GM12878 (cell line): Measurements from ENCODE around the gene UBA7. TPM values are rescaled to one million over a fixed set of nuclear protein-coding genes. Genes with fewer than 3 reads are reported as not detected.

Experiments
- ATAC-seq: fragments of 200-7000 bp; cut with Tn5 transposase; 3 replicates; pipeline ENCODE4 v1.9.1; 2020; ENCODE audit warnings: mild to moderate bottlenecking, moderate library complexity
- BruUV-seq: library from RNA; stranded (reverse); fragments of 400-500 nt; replicated peaks from 2 replicates; lab custom pipeline; 2021; lab: Mats Ljungman, UMichigan
- CTCF ChIA-PET: fragments of 300-600 bp; sonication (Branson Sonifier 250); formaldehyde crosslinking; extraction: SDS; loops from one replicate; lab custom pipeline; 2021; ENCODE audit warnings: inconsistent platforms; lab: Yijun Ruan, JAX
- POLR2A ChIA-PET: fragments of 350-600 bp; formaldehyde crosslinking; extraction: SDS; loops from one replicate; lab custom pipeline; 2021; ENCODE audit warnings: inconsistent platforms; lab: Charles Lee
- RAD21 ChIA-PET: fragments of 300-600 bp; sonication (Branson Sonifier 250); formaldehyde crosslinking; loops from one replicate; lab custom pipeline; 2023; ENCODE audit warnings: antibody characterized with exemption; ENCODE audit not compliant: unreplicated experiment; lab: Charles Lee
- SMC1A ChIA-PET: fragments of 300-600 bp; sonication (Branson Sonifier 250); formaldehyde crosslinking; loops from one replicate; lab custom pipeline; 2023; ENCODE audit not compliant: unreplicated experiment, uncharacterized antibody; lab: Charles Lee
- DNase-seq: peaks from one replicate; pipeline ENCODE4 v3.0.0-alpha.2; 2011; ENCODE audit warnings: low read depth, low spot score
- FAIRE-seq: peaks from 3 replicates; lab custom pipeline; 2011; peaks lifted over from hg19 to GRCh38; lab: Jason Lieb, UNC
- H2AFZ ChIP-seq: 2 replicates; pipeline ENCODE4 v1.6.0; 2011; ENCODE audit warnings: low read depth, low read length, control low read depth; ENCODE audit not compliant: control insufficient read depth
- H3K27ac ChIP-seq: 2 replicates; pipeline ENCODE4 v1.5.1; 2011; ENCODE audit warnings: control low read depth; ENCODE audit not compliant: control insufficient read depth, insufficient read depth
- H3K27me3 ChIP-seq, 2 experiments: replicated peaks in 1 of 2; 2 replicates each; pipeline versions ENCODE4 v1.6.0 to v1.6.1; 2011; ENCODE audit warnings: low read length in 1 of 2; ENCODE audit not compliant: control insufficient read depth in 2 of 2, insufficient read depth in 2 of 2
- H3K36me3 ChIP-seq, 2 experiments: 2 replicates each; pipeline ENCODE4 v1.5.1; 2011; ENCODE audit warnings: low read length in 1 of 2; ENCODE audit not compliant: control insufficient read depth in 2 of 2, insufficient read depth in 2 of 2
- H3K4me1 ChIP-seq: 2 replicates; pipeline ENCODE4 v1.6.1; 2011; ENCODE audit warnings: mild to moderate bottlenecking, low read length, moderate library complexity, mixed read lengths; ENCODE audit not compliant: control insufficient read depth, insufficient read depth
- H3K4me2 ChIP-seq: 2 replicates; pipeline ENCODE4 v1.6.0; 2011; ENCODE audit warnings: control low read depth; ENCODE audit not compliant: control insufficient read depth, insufficient read depth
- H3K4me3 ChIP-seq: fragments of 200-600 bp; sonication (generic); 2 replicates; pipeline ENCODE4 v1.5.1; 2016
- H3K79me2 ChIP-seq: 2 replicates; pipeline ENCODE4 v1.6.0; 2011; ENCODE audit warnings: low read length; ENCODE audit not compliant: control insufficient read depth, insufficient read depth
- H3K9ac ChIP-seq: 2 replicates; pipeline ENCODE4 v1.8.0; 2011; ENCODE audit warnings: low read length, control low read depth, mixed read lengths; ENCODE audit not compliant: control insufficient read depth, insufficient read depth
- H3K9me3 ChIP-seq: replicated peaks from 3 replicates; pipeline ENCODE4 v1.5.1; 2011; ENCODE audit warnings: mild to moderate bottlenecking, low read length; ENCODE audit not compliant: control insufficient read depth, insufficient read depth
- H4K20me1 ChIP-seq: 2 replicates; pipeline ENCODE4 v1.6.0; 2011; ENCODE audit not compliant: control insufficient read depth, insufficient read depth
- BRCA1 ChIP-seq: IDR thresholded peaks from 2 replicates; pipeline ENCODE4 v1.6.1; 2011; ENCODE audit warnings: low read depth, low read length, improper control_type of control experiment
- CHD2 ChIP-seq: IDR thresholded peaks from 2 replicates; pipeline ENCODE4 v1.6.1; 2011; ENCODE audit warnings: low read depth, low read length, improper control_type of control experiment, borderline replicate concordance
- HDAC2 ChIP-seq: fragments of 200-600 bp; sonication (generic); IDR thresholded peaks from 2 replicates; pipeline ENCODE4 v1.6.1; 2017
- IKZF2 ChIP-seq, 2 experiments: fragments of 450-650 bp; IDR thresholded peaks; 2 replicates each; pipeline ENCODE4 v1.6.1; 2017; ENCODE audit warnings: mild to moderate bottlenecking in 2 of 2, moderate library complexity in 2 of 2
- MEF2A ChIP-seq: IDR thresholded peaks from 2 replicates; pipeline ENCODE4 v1.6.1; 2011; ENCODE audit warnings: low read depth, mild to moderate bottlenecking, low read length, moderate library complexity; ENCODE audit not compliant: insufficient read depth
- MTA2 ChIP-seq: fragments of 450-650 bp; IDR thresholded peaks from 2 replicates; pipeline ENCODE4 v1.6.1; 2016; ENCODE audit warnings: low read depth, mild to moderate bottlenecking, moderate library complexity
- NBN ChIP-seq: fragments of 450-650 bp; IDR thresholded peaks from 2 replicates; pipeline ENCODE4 v1.6.1; 2016
- POU2F2 ChIP-seq: IDR thresholded peaks from 3 replicates; pipeline ENCODE4 v1.6.1; 2011; ENCODE audit warnings: low read depth, mild to moderate bottlenecking, low read length, borderline replicate concordance
- REST ChIP-seq: IDR thresholded peaks from 2 replicates; pipeline ENCODE4 v1.6.1; 2012; ENCODE audit warnings: mild to moderate bottlenecking, low read depth, low read length
- RUNX3 ChIP-seq: IDR thresholded peaks from 2 replicates; pipeline ENCODE4 v1.6.1; 2012; ENCODE audit warnings: low read length, inconsistent platforms
- SP1 ChIP-seq: IDR thresholded peaks from one replicate; pipeline ENCODE4 v1.6.1; 2011; ENCODE audit warnings: low read depth, low read length
- SREBF1 ChIP-seq: IDR thresholded peaks from 2 replicates; pipeline ENCODE4 v1.6.1; 2012; ENCODE audit warnings: mild to moderate bottlenecking, low read length
- SREBF2 ChIP-seq: IDR thresholded peaks from 2 replicates; pipeline ENCODE4 v1.6.1; 2012; ENCODE audit warnings: mild to moderate bottlenecking, low read length
- STAT1 ChIP-seq: fragments of 450-650 bp; conservative IDR thresholded peaks from 2 replicates; pipeline ENCODE4 v1.6.1; 2014; ENCODE audit warnings: antibody characterized with exemption, mild to moderate bottlenecking
- STAT3 ChIP-seq: IDR thresholded peaks from 2 replicates; pipeline ENCODE4 v1.6.1; 2011; ENCODE audit warnings: low read depth, low read length, improper control_type of control experiment
- TCF3 ChIP-seq: IDR thresholded peaks from 2 replicates; pipeline ENCODE4 v1.6.1; 2012; ENCODE audit warnings: low read depth, mild to moderate bottlenecking, low read length, borderline replicate concordance; ENCODE audit not compliant: insufficient read depth
- WGBS: methylation state at CpG from one replicate; pipeline ENCODE4 v1.1.6; 2016; ENCODE audit warnings: low lambda C conversion rate; ENCODE audit not compliant: insufficient replicate concordance, insufficient coverage; ENCODE audit errors: missing lambda C conversion rate; 5-methylcytosine and 5-hydroxymethylcytosine counted together
- in situ Hi-C: fragments of 300-500 bp; cut with MboI; formaldehyde crosslinking; loops from 9 replicates; pipeline ENCODE4 v1.14.3; 2018; ENCODE audit warnings: mixed read lengths
- intact Hi-C: fragments of 100-400 bp; cut with micrococcal nuclease; formaldehyde crosslinking; loops from one replicate; pipeline ENCODE4 v1.14.2; 2022; ENCODE audit not compliant: unreplicated experiment
- polyA plus RNA-seq, 11 experiments: library from polyadenylated mRNA; depleted of rRNA in 4 of 11; unstranded in 6 of 11; stranded (reverse) in 5 of 11; fragments of >200 nt; fragmentation: Nextera tagmentation in 4 of 11; fragmentation: Illumina TruSeq in 1 of 11; extraction: Ambion mirVana in 4 of 11; extraction: Trizol in 1 of 11; gene quantifications; 1 replicate in 1 of 11; 2 replicates in 10 of 11; pipeline versions ENCODE4 v1.2.1 to v1.2.3, GENCODE V29; 2011 to 2016; ENCODE audit warnings: inconsistent platforms in 2 of 11, missing spikeins in 2 of 11, low read depth in 1 of 11
- total RNA-seq, 4 experiments: library from RNA; depleted of rRNA in 3 of 4; stranded (reverse); fragments of >200 nt in 3 of 4; fragmentation: Illumina TruSeq in 1 of 4; extraction: Trizol in 1 of 4; gene quantifications; 2 replicates each; pipeline versions ENCODE4 v1.2.1 to v1.2.3, GENCODE V29; 2013 to 2021

UBA7 gene
- total and polyA plus RNA-seq, 10 of the 15 experiments (the other 5 are each of a cell fraction or from before 2014, with no cell fraction given), result 11.8 to 116 (median 46.7) TPM

- ChIA-PET CTCF (interaction anchor here (3.1 kb wide), 1 partner anchor 67 kb away, joined by 9 read pairs; no protein-coding TSS in a partner anchor), POLR2A (interaction anchor here (0.6 kb wide), 1 partner anchor 17 kb away, joined by 5 read pairs; no protein-coding TSS in a partner anchor), RAD21 (interaction anchor here (0.6 kb wide), 1 partner anchor 32 kb away, joined by 3 read pairs; the partner anchor contains the start of gene INKA1), SMC1A (interaction anchor here (0.9 to 1.7 kb wide), 3 partner anchors 8 to 17 kb away, joined by 3 to 5 read pairs (median 4); no protein-coding TSS in a partner anchor)
- in situ Hi-C loops, result no loop called here
- no peaks in the 10 kb centered on the region for H3K9me3 ChIP-seq
- H3K4me3 ChIP-seq, result no peak overlapping the region
- 13% methylated on average over 1 of the region's 1 CpG for WGBS
- intact Hi-C loops, result no loop called here
- H3K36me3 ChIP-seq, result no peaks in the 10 kb centered on the region
- H3K79me2 ChIP-seq, result peaks cover 10% of the 10 kb centered on the region; the same call in 1 of the 2 replicates
- no peaks in the 10 kb centered on the region for H3K4me1 ChIP-seq
- DNase-seq (no peak), FAIRE-seq (peak; percentile 62), ATAC-seq (no peak)
- BruUV-seq, result no TSS peak
- H3K27me3 ChIP-seq, result no peaks in the 10 kb centered on the region
- H3K4me2 ChIP-seq, result no peak overlapping the region
- H3K27ac ChIP-seq, result no peak overlapping the region
- H2AFZ ChIP-seq, result no peak overlapping the region
- TF ChIP-seq STAT3 (no peak), IKZF2 (IDR thresholded peaks at IDR 0.05) (no peak), RUNX3 (peak; percentile 72), MEF2A (peak; percentile 68; the same call in 1 of the 2 replicates), MTA2 (no peak)
- H4K20me1 ChIP-seq, result peaks cover 4% of the 10 kb centered on the region
- no peak overlapping the region for H3K9ac ChIP-seq
These were observed 42.3 kb downstream of the UBA7 start for GRCh38 chr3:49771340-49771938.

- intact Hi-C loops, result no loop called here
- BruUV-seq, result no TSS peak
- in situ Hi-C loops, result no loop called here
- H2AFZ ChIP-seq, result no peak overlapping the region
- no peak for FAIRE-seq
- ChIA-PET SMC1A (interaction anchor here (1.5 kb wide), 1 partner anchor 11 kb away, joined by 4 read pairs; no protein-coding TSS in a partner anchor), POLR2A (no interaction called here), CTCF (interaction anchor here (0.6 to 1.4 kb wide), 2 partner anchors 12 to 565 kb away, joined by 3 read pairs; no protein-coding TSS in a partner anchor), RAD21 (no interaction called here)
- DNase-seq, result no peak
- H3K79me2 ChIP-seq, result peaks cover 10% of the 10 kb centered on the region
- H3K27ac ChIP-seq, result no peak overlapping the region
- no peak for ATAC-seq
- no peaks in the 10 kb centered on the region for H3K36me3 ChIP-seq
- H4K20me1 ChIP-seq, result peaks cover 4% of the 10 kb centered on the region
- H3K4me3 ChIP-seq, result no peak overlapping the region
- no peak overlapping the region for H3K9ac ChIP-seq
- H3K4me1 ChIP-seq, result no peaks in the 10 kb centered on the region
- no peaks in the 10 kb centered on the region for H3K27me3 ChIP-seq
- H3K4me2 ChIP-seq, result no peak overlapping the region
- no peaks in the 10 kb centered on the region for H3K9me3 ChIP-seq
- TF ChIP-seq SP1 (no peak), REST (no peak), BRCA1 (no peak), NBN (no peak), HDAC2 (no peak), STAT1 (no peak), CHD2 (no peak), POU2F2 (no peak), SREBF1 (no peak), SREBF2 (no peak), TCF3 (no peak)
These were observed 43.8 kb downstream of the UBA7 start for GRCh38 chr3:49769926-49770325.
